PC-9 (cell line): ENCODE data around the gene NCAPH2. TPM values are rescaled to one million over a fixed set of nuclear protein-coding genes. Genes with fewer than 3 reads are reported as not detected.

ENCODE experiments used
- BruUV-seq: library from RNA; stranded (reverse); fragments of 400-500 nt; replicated peaks from 2 replicates; lab custom pipeline; 2021; lab: Mats Ljungman, UMichigan
- CTCF ChIA-PET: fragments of 300-600 bp; sonication (Branson Sonifier 250); formaldehyde crosslinking; loops from one replicate; lab custom pipeline; 2022; ENCODE audit warnings: antibody characterized with exemption; lab: Charles Lee
- POLR2A ChIA-PET: fragments of 300-600 bp; sonication (Branson Sonifier 250); formaldehyde crosslinking; loops from one replicate; lab custom pipeline; 2022; ENCODE audit warnings: antibody characterized with exemption; ENCODE audit not compliant: unreplicated experiment; lab: Charles Lee
- DNase-seq, 2 experiments: peaks; one replicate each; pipeline versions ENCODE4 v3.0.0 to v3.0.0-alpha.2; 2015 to 2022; ENCODE audit warnings: mixed read lengths in 1 of 2
- H2AFZ ChIP-seq: fragments of 200-600 bp; sonication (generic); 2 replicates; pipeline ENCODE4 v1.8.1; 2017; ENCODE audit warnings: antibody characterized with exemption
- H3F3A ChIP-seq: fragments of 200-600 bp; sonication (generic); 2 replicates; pipeline ENCODE4 v1.8.1; 2017; ENCODE audit warnings: antibody characterized with exemption, mild to moderate bottlenecking, low read depth; ENCODE audit not compliant: insufficient read depth
- H3K27ac ChIP-seq: fragments of 200-600 bp; sonication (generic); 2 replicates; pipeline ENCODE4 v1.6.1; 2016; ENCODE audit warnings: mixed run types
- H3K27me3 ChIP-seq: fragments of 200-600 bp; sonication (generic); 2 replicates; pipeline ENCODE4 v1.6.1; 2016; ENCODE audit warnings: low read depth, mixed run types; ENCODE audit not compliant: insufficient read depth
- H3K36me3 ChIP-seq: fragments of 200-600 bp; sonication (generic); 2 replicates; pipeline ENCODE4 v1.6.1; 2016; ENCODE audit warnings: low read depth, mixed run types
- H3K4me1 ChIP-seq: fragments of 200-600 bp; sonication (generic); replicated peaks from 2 replicates; pipeline ENCODE4 v1.6.1; 2016; ENCODE audit warnings: mixed run types; ENCODE audit not compliant: insufficient read depth
- H3K4me2 ChIP-seq: fragments of 200-600 bp; sonication (generic); 2 replicates; pipeline ENCODE4 v1.6.1; 2017; ENCODE audit warnings: mixed run types
- H3K4me3 ChIP-seq: fragments of 200-600 bp; sonication (generic); 2 replicates; pipeline ENCODE4 v1.6.1; 2016; ENCODE audit warnings: mixed run types
- H3K79me2 ChIP-seq: fragments of 200-600 bp; sonication (generic); 2 replicates; pipeline ENCODE4 v1.6.1; 2017; ENCODE audit warnings: low read depth, mixed run types
- H3K9me2 ChIP-seq: fragments of 200-600 bp; sonication (generic); 2 replicates; pipeline ENCODE4 v1.8.1; 2017; ENCODE audit warnings: mild to moderate bottlenecking; ENCODE audit not compliant: insufficient read depth
- H3K9me3 ChIP-seq: fragments of 200-600 bp; sonication (generic); 2 replicates; pipeline ENCODE4 v1.8.1; 2016; ENCODE audit warnings: low read depth; ENCODE audit not compliant: insufficient read depth
- H4K20me1 ChIP-seq: fragments of 200-600 bp; sonication (generic); 2 replicates; pipeline ENCODE4 v1.8.1; 2017; ENCODE audit not compliant: insufficient read depth
- EZH2 ChIP-seq: fragments of 200-600 bp; sonication (generic); IDR thresholded peaks from 2 replicates; pipeline ENCODE4 v1.8.0; 2017; ENCODE audit warnings: antibody characterized with exemption, low read depth
- intact Hi-C: fragments of 100-400 bp; cut with micrococcal nuclease; formaldehyde crosslinking; loops from one replicate; pipeline ENCODE4 v1.10.0; 2022; ENCODE audit not compliant: unreplicated experiment
- total RNA-seq: library from RNA; stranded (reverse); gene quantifications from 2 replicates; pipeline ENCODE4 v1.2.3, GENCODE V29; 2021
- TF ChIP-seq, protein P1 (sequence below): fragments of 200-600 bp; sonication (generic); conservative IDR thresholded peaks from 2 replicates; pipeline ENCODE4 v1.6.1; 2017; ENCODE audit warnings: mixed run types, antibody characterized with exemption, mild to moderate bottlenecking, moderate library complexity

Gene NCAPH2
- total RNA-seq, 1 experiment from 2014 or later: 58.8 TPM

DNA sequence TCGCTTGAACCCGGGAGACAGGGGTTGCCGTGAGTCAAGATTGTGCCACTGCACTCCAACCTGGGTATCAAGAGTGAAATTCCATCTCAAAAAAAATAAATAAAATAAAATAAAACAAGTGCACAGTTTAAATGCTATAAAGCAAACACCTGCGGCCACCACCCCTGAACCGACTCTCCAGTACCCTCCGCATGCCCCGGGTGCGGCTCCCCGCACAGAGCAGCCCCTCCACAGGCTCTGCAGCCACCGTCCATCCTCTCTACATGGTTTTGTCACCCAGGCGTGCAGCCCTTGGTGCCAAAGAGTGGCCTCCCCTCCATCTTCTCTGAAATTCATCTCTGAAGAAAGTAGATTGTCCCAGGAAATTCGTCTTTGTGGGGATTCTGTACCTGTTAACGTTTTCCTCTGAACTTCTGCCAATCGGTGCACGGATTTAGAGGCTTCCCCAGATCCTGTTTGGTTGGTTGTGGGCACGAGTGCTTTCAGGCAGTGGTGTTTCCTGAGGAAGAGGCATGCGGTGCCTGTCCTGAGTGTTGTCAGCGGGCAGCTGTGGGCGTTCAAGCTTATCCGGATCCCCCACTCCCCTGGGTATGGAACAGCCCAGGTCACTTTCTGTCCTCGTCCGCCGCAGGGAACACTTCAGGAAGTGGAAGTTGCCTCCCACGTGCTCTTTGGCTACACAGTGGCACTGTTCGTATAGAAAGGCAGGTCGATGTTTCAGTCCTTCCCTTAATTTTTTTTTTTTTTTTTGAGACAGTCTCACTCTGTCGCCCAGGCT is 17.3 kb upstream of the NCAPH2 start:
- Histone ChIP-seq H3K4me3 (no peak overlapping the region), H3K4me1 (0 out of 2 replicates have a peak, but pooled peaks cover 4% of the 10 kb centered on the region), H3K27ac (no peak overlapping the region), H3K27me3 (no peaks in the 10 kb centered on the region), H3K79me2 (no peaks in the 10 kb centered on the region), H3K4me2 (no peak overlapping the region), H3K9me2 (no peaks in the 10 kb centered on the region), H3K9me3 (no peaks in the 10 kb centered on the region), H4K20me1 (no peaks in the 10 kb centered on the region), H2AFZ (no peak overlapping the region), H3K36me3 (no peaks in the 10 kb centered on the region), H3F3A (no peaks in the 10 kb centered on the region; the same call in 1 of the 2 replicates)
- intact Hi-C loops: no loop called here
- DNase-seq: no peak
- TF ChIP-seq EZH2: no peak
- TF ChIP-seq, protein P1, sequence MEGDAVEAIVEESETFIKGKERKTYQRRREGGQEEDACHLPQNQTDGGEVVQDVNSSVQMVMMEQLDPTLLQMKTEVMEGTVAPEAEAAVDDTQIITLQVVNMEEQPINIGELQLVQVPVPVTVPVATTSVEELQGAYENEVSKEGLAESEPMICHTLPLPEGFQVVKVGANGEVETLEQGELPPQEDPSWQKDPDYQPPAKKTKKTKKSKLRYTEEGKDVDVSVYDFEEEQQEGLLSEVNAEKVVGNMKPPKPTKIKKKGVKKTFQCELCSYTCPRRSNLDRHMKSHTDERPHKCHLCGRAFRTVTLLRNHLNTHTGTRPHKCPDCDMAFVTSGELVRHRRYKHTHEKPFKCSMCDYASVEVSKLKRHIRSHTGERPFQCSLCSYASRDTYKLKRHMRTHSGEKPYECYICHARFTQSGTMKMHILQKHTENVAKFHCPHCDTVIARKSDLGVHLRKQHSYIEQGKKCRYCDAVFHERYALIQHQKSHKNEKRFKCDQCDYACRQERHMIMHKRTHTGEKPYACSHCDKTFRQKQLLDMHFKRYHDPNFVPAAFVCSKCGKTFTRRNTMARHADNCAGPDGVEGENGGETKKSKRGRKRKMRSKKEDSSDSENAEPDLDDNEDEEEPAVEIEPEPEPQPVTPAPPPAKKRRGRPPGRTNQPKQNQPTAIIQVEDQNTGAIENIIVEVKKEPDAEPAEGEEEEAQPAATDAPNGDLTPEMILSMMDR: no peak
- ChIA-PET CTCF (no interaction called here), POLR2A (interaction anchor here (0.6 kb wide), 1 partner anchor 133 kb away, joined by 3 read pairs; no protein-coding TSS in a partner anchor)
- no TSS peak for BruUV-seq

DNA sequence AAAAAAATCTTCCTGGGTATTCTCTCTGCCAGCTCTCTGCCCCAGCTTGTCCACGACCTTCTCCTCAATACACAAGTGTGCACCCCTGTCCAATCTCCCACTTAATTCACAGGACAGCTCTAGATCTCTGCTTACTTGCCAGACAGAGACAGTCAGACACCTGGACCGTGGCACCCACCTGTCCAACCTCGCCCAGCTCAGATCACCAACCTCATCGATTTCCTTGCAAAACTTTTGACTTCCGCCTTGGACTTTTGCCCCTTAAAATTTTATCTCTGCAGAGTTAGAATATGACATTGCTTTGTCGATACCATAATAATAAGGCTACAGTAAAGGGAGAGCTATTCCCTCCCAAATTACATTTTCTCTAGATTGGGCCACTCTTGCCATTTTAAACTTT is 10.9 kb upstream of the NCAPH2 start:
- peaks cover 45% of the 10 kb centered on the region for H3F3A ChIP-seq
- CTCF ChIA-PET: no interaction called here

DNA sequence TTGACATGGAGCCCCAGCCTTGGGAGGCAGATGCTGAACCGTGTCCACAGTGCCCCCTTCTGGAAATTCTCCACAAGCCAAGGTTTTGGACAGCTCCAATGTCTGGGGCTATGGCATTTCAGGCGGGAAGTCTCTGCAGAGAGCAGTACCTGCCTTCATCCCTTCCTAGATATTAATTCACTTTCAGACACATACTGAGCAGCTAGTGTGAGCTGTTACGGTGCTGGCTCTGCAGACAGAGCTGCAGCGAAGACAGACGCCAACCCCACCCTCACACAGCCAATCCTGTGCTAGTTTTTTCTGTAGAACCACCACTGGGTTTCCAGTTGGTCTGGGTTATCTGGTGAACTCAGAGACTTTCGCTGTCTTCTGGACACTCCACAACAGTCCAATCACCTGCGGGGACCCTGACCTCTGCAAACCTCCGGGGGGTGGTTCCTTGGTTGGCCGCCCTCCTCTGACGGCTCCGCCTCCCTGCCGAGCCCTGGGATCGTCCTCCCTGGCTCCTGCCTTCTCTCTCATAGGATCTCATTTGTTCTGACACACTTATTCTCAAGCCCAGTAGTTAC is 9.6 kb upstream of the NCAPH2 start:
- Histone ChIP-seq H3K9me3 (no peaks in the 10 kb centered on the region), H3K9me2 (no peaks in the 10 kb centered on the region), H3K27me3 (no peaks in the 10 kb centered on the region), H3K36me3 (no peaks in the 10 kb centered on the region), H3F3A (peaks cover 45% of the 10 kb centered on the region), H3K27ac (no peak overlapping the region), H3K4me1 (peaks cover 12% of the 10 kb centered on the region), H3K79me2 (no peaks in the 10 kb centered on the region), H2AFZ (peak overlapping the region; percentile 5; the same call in 1 of the 2 replicates), H3K4me2 (peak overlapping the region; percentile 66), H3K4me3 (peak overlapping the region; percentile 22; the same call in 1 of the 2 replicates), H4K20me1 (0 out of 2 replicates have a peak, but pooled peaks cover 3% of the 10 kb centered on the region)
- POLR2A ChIA-PET: interaction anchor here (0.6 kb wide), 2 partner anchors 16 to 254 kb away, joined by 4 read pairs; partner anchors contain the start of gene TUBGCP6
- DNase-seq: peak; percentile 67 to 72
- TF ChIP-seq, protein P1: peak; percentile 88
- no peak for TF ChIP-seq EZH2
- CTCF ChIA-PET: interaction anchor here (0.7 kb wide), 1 partner anchor 60 kb away, joined by 4 read pairs; no protein-coding TSS in a partner anchor
- BruUV-seq: no TSS peak
- intact Hi-C loops: loop anchor here (2.0 to 5.0 kb wide), 3 partner anchors 36 to 258 kb away; no protein-coding TSS in a partner anchor

More for the DNA sequence above, 10.9 kb upstream of the NCAPH2 start:
- H3K27ac ChIP-seq: no peak overlapping the region
- POLR2A ChIA-PET: no interaction called here
- no peaks in the 10 kb centered on the region for H4K20me1 ChIP-seq
- H3K4me1 ChIP-seq: peaks cover 12% of the 10 kb centered on the region
- no TSS peak for BruUV-seq
- H3K9me2 ChIP-seq: no peaks in the 10 kb centered on the region
- H3K4me3 ChIP-seq: no peak overlapping the region
- no peak for DNase-seq
- H3K36me3 ChIP-seq: no peaks in the 10 kb centered on the region
- no peak overlapping the region for H2AFZ ChIP-seq
- no peak for TF ChIP-seq EZH2
- TF ChIP-seq, protein P1: no peak
- H3K79me2 ChIP-seq: no peaks in the 10 kb centered on the region
- H3K4me2 ChIP-seq: no peak overlapping the region
- no peaks in the 10 kb centered on the region for H3K27me3 ChIP-seq
- no peaks in the 10 kb centered on the region for H3K9me3 ChIP-seq
- intact Hi-C loops: loop anchor here (5.0 kb wide), 2 partner anchors 35 to 55 kb away; no protein-coding TSS in a partner anchor
